Mesothelial cell of epicardium (in vitro differentiated cells): ENCODE results near the gene PSD. TPM values are rescaled to one million over a fixed set of nuclear protein-coding genes. Genes with fewer than 3 reads are reported as not detected.

ENCODE experiments used
- DNase-seq, 2 experiments: peaks; one replicate each; pipeline ENCODE4 v3.0.0; 2021; ENCODE audit warnings: low spot score in 2 of 2; ENCODE audit not compliant: unreplicated experiment in 2 of 2
- H3K27ac Mint-ChIP-seq: 2 replicates; pipeline ENCODE4 v1.8.0; 2021; ENCODE audit warnings: mixed read lengths
- H3K27me3 Mint-ChIP-seq: 2 replicates; pipeline ENCODE4 v1.8.0; 2021; ENCODE audit warnings: low read depth, mixed read lengths
- H3K36me3 Mint-ChIP-seq: 2 replicates; pipeline ENCODE4 v1.8.0; 2021; ENCODE audit warnings: mixed read lengths
- H3K4me1 Mint-ChIP-seq: 2 replicates; pipeline ENCODE4 v1.8.0; 2021; ENCODE audit warnings: mixed read lengths
- H3K4me3 Mint-ChIP-seq: 2 replicates; pipeline ENCODE4 v1.8.0; 2021; ENCODE audit warnings: mild to moderate bottlenecking, moderate library complexity, mixed read lengths
- H3K9me3 Mint-ChIP-seq: 2 replicates; pipeline ENCODE4 v1.8.0; 2021; ENCODE audit warnings: mixed read lengths
- total RNA-seq: library from RNA; stranded (reverse); gene quantifications from 3 replicates; pipeline ENCODE4 v1.2.1, GENCODE V29; 2021
- TF ChIP-seq, protein P1 (sequence below): fragments of 200-600 bp; sonication (generic); IDR thresholded peaks from one replicate; pipeline ENCODE4 v1.5.0; 2021; ENCODE audit warnings: antibody characterized with exemption; ENCODE audit not compliant: unreplicated experiment

Gene PSD
- total RNA-seq, 1 donor from 2014 or later: 12.4 TPM

DNA sequence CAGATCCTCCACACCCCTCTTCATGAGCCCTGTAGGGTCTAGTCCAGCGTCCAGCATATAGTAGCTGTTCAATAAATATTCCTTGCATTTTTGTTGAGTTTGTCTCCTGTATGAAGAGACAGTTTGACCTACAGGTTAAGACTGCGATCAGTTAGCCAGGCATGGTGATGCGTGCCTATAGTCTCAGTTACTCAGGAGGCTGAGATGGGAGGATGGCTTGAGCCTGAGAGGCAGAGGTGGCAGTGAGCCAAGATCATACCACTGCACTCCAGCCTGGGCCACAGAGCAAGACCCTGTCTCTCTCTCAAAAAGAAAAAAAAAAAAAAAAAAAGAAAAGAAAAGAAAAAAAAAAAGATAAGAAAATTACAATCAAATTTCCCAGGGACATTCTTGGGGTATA lies 18.9 kb upstream of the PSD start:
- DNase-seq: no peak
- Mint-ChIP-seq H3K27ac (no peak overlapping the region), H3K9me3 (no peaks in the 10 kb centered on the region), H3K27me3 (peaks cover 9% of the 10 kb centered on the region), H3K4me1 (peaks cover 14% of the 10 kb centered on the region), H3K36me3 (no peaks in the 10 kb centered on the region), H3K4me3 (no peak overlapping the region)
- TF ChIP-seq, protein P1, sequence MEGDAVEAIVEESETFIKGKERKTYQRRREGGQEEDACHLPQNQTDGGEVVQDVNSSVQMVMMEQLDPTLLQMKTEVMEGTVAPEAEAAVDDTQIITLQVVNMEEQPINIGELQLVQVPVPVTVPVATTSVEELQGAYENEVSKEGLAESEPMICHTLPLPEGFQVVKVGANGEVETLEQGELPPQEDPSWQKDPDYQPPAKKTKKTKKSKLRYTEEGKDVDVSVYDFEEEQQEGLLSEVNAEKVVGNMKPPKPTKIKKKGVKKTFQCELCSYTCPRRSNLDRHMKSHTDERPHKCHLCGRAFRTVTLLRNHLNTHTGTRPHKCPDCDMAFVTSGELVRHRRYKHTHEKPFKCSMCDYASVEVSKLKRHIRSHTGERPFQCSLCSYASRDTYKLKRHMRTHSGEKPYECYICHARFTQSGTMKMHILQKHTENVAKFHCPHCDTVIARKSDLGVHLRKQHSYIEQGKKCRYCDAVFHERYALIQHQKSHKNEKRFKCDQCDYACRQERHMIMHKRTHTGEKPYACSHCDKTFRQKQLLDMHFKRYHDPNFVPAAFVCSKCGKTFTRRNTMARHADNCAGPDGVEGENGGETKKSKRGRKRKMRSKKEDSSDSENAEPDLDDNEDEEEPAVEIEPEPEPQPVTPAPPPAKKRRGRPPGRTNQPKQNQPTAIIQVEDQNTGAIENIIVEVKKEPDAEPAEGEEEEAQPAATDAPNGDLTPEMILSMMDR: no peak

DNA sequence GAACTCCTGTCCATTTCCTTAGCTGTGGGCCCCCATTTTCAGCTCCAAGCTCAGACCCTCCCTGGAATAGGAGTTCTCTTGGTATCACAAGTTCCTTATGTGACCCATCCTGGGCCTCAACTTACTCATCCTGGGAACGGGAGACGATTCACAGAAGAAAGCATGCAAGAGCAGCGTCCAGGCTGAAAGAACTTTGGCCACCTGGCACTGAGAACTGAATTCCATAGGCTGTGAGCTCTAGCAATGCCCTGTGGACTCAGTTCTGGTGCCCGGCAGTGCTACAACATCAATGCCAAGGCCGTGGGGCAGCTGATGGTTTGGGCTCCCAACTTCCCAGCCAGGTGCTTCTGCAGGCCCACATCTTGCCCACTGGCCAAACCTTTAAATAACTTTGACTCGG lies 17.7 kb upstream of the PSD start:
- H3K27me3 Mint-ChIP-seq: peaks cover 7% of the 10 kb centered on the region
- no peak overlapping the region for H3K27ac Mint-ChIP-seq
- DNase-seq: no peak
- H3K9me3 Mint-ChIP-seq: no peaks in the 10 kb centered on the region
- TF ChIP-seq, protein P1: no peak
- peak overlapping the region; percentile 22 for H3K4me3 Mint-ChIP-seq
- H3K4me1 Mint-ChIP-seq: peaks cover 18% of the 10 kb centered on the region
- no peaks in the 10 kb centered on the region for H3K36me3 Mint-ChIP-seq

DNA sequence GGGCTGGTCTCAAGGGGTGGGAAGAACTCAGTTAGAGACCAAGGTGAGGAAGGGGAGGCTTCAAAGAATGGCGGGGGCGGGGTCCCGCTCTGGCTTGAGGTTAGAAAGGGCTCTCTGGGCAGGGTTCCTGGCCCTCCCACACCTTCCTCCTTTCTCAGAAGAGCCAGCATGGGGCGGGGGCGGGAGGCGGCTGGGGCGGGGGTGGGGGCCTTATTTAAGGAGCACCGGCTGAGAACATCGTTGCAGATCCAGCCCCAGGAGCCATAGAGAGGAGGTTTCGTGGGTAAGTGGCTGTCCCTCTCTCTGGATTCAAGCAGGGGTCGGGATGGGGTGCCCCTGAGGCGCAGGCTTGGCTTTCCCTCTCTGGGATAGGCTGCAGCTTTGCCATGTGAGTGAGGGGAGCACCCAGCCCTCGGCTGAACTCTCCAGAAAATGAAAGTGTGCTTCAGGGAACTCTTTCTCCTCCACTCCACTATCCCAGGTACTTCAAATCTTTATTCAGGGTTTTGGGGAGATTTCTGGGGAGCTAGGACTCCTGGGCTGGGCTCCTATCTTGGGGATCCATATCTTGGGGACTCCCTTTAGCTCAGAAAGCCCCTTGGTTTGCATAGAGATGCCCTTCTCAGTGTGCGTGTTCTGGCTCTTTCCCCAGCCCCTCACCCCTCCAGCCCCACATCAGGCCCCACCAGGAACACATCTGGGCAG lies 17.1 kb upstream of the PSD start:
- H3K27me3 Mint-ChIP-seq: peaks cover 7% of the 10 kb centered on the region
- peak overlapping the region; percentile 50 for H3K27ac Mint-ChIP-seq
- peak overlapping the region; percentile 46 for H3K4me3 Mint-ChIP-seq
- no peaks in the 10 kb centered on the region for H3K36me3 Mint-ChIP-seq
- DNase-seq: peak in 1 of 2 experiments; percentile 43
- H3K9me3 Mint-ChIP-seq: no peaks in the 10 kb centered on the region
- H3K4me1 Mint-ChIP-seq: peaks cover 18% of the 10 kb centered on the region
- TF ChIP-seq, protein P1: no peak

DNA sequence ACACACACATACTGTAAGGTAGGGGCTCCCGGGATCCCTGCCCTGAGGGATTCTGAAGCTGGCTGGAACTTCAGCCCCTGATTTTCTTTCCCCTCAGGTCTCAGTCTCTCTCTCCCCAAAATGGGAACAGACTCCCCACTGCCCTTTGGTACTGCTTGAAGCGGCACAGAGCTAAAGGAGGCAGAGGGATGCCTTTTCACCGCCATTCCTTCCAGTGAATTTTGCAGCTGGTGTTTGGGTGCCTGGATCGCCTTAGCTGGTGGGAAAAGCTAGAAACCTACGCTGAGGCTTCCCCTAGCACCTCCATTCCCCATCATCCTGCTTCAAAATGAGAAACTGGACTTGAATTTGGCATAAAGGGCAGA lies 16.5 kb upstream of the PSD start:
- peak overlapping the region; percentile 46 for H3K4me3 Mint-ChIP-seq
- H3K36me3 Mint-ChIP-seq: no peaks in the 10 kb centered on the region
- TF ChIP-seq, protein P1: no peak
- DNase-seq: no peak
- H3K9me3 Mint-ChIP-seq: no peaks in the 10 kb centered on the region
- H3K4me1 Mint-ChIP-seq: peaks cover 18% of the 10 kb centered on the region
- peak overlapping the region; percentile 50 for H3K27ac Mint-ChIP-seq
- H3K27me3 Mint-ChIP-seq: peaks cover 7% of the 10 kb centered on the region

DNA sequence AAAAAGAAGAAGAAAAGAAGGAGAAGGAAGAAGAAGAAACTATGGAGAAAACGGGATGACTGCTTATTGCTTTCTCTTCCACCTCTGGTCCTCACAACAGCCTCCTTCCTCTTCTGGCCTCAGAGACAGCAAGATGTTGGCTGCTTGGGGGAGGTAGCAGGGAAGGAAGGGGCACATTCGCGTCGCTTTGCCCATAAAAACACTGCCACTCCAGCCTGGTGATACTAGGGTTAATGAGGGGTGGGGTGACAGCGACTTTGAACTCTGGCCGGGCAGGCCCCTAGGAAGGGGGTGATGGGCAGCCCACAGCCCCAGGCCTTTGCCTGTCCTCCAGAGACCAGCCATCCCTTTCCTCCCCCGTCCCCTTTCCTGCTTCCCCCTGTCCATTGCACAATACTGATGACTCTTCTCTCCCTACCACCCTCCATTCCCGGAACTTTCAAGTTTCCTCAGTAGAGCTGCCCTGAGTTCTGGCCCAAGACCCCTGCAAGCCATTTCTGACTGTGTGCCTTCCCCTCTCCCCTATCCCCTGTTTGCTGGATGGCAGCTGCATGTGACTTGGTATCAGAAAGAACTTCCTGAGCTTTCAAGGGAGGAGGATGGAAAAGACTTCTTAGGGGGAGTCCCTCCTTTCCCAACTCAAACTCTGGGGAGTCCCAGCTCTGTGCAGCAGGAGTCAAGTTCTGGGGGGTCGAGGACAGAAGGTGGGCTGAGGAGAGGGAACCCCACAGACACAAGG lies 16.0 kb upstream of the PSD start:
- no peaks in the 10 kb centered on the region for H3K9me3 Mint-ChIP-seq
- no peak for DNase-seq
- H3K27ac Mint-ChIP-seq: no peak overlapping the region
- H3K27me3 Mint-ChIP-seq: peaks cover 7% of the 10 kb centered on the region
- TF ChIP-seq, protein P1: no peak
- peaks cover 18% of the 10 kb centered on the region for H3K4me1 Mint-ChIP-seq
- H3K36me3 Mint-ChIP-seq: no peaks in the 10 kb centered on the region
- H3K4me3 Mint-ChIP-seq: no peak overlapping the region
